MM.1S (cell line): ENCODE measurements around the gene TES.

Experiments
- DNase-seq: peaks from one replicate; pipeline ENCODE4 v3.0.0-alpha.2; 2015
- H2AFZ ChIP-seq: fragments of 300-600 bp; sonication (generic); 2 replicates; pipeline ENCODE4 v1.6.0; 2016; ENCODE audit warnings: antibody characterized with exemption, low read length
- H3F3A ChIP-seq: fragments of 300-600 bp; sonication (generic); 2 replicates; pipeline ENCODE4 v1.6.1; 2016; ENCODE audit warnings: mild to moderate bottlenecking, antibody characterized with exemption, low read length, moderate library complexity, mixed read lengths; ENCODE audit not compliant: insufficient read depth
- H3K27ac ChIP-seq: fragments of 300-600 bp; sonication (generic); 2 replicates; pipeline ENCODE4 v1.5.1; 2016; ENCODE audit warnings: mild to moderate bottlenecking, low read length
- H3K27me3 ChIP-seq: fragments of 300-600 bp; sonication (generic); replicated peaks from 2 replicates; pipeline ENCODE4 v1.6.0; 2016; ENCODE audit warnings: low read length; ENCODE audit not compliant: insufficient read depth
- H3K36me3 ChIP-seq: fragments of 300-600 bp; sonication (generic); replicated peaks from 2 replicates; pipeline ENCODE4 v1.6.1; 2016; ENCODE audit warnings: mild to moderate bottlenecking, low read length, mixed read lengths; ENCODE audit not compliant: insufficient read depth
- H3K4me1 ChIP-seq: fragments of 300-600 bp; sonication (generic); 2 replicates; pipeline ENCODE4 v1.6.1; 2016; ENCODE audit warnings: low read length, mixed read lengths
- H3K4me2 ChIP-seq: fragments of 300-600 bp; sonication (generic); 2 replicates; pipeline ENCODE4 v1.6.0; 2016; ENCODE audit warnings: low read depth, low read length
- H3K4me3 ChIP-seq: fragments of 300-600 bp; sonication (generic); 2 replicates; pipeline ENCODE4 v1.5.1; 2016; ENCODE audit warnings: low read length, mixed read lengths
- H3K79me2 ChIP-seq: fragments of 300-600 bp; sonication (generic); 2 replicates; pipeline ENCODE4 v1.6.1; 2016; ENCODE audit warnings: mixed run types, low read length, mixed read lengths
- H3K9ac ChIP-seq: fragments of 300-600 bp; sonication (generic); 2 replicates; pipeline ENCODE4 v1.6.1; 2016; ENCODE audit warnings: low read length, mixed read lengths
- H3K9me2 ChIP-seq: fragments of 300-600 bp; sonication (generic); replicated peaks from 2 replicates; pipeline ENCODE4 v1.6.1; 2016; ENCODE audit warnings: mild to moderate bottlenecking, low read length, mixed read lengths; ENCODE audit not compliant: insufficient read depth
- H3K9me3 ChIP-seq: fragments of 300-600 bp; sonication (generic); replicated peaks from 2 replicates; pipeline ENCODE4 v1.6.1; 2016; ENCODE audit warnings: mild to moderate bottlenecking, low read length, mixed read lengths; ENCODE audit not compliant: insufficient read depth
- H4K20me1 ChIP-seq: fragments of 300-600 bp; sonication (generic); 2 replicates; pipeline ENCODE4 v1.6.1; 2016; ENCODE audit warnings: mild to moderate bottlenecking, low read length, moderate library complexity, mixed read lengths; ENCODE audit not compliant: insufficient read depth
- CTCF ChIP-seq: fragments of 300-600 bp; sonication (generic); IDR thresholded peaks from 2 replicates; pipeline ENCODE4 v1.5.1; 2016; ENCODE audit warnings: antibody characterized with exemption, low read length, mixed read lengths
- EZH2 ChIP-seq: fragments of 300-600 bp; sonication (generic); optimal IDR thresholded peaks from 2 replicates; pipeline ENCODE3; 2017; ENCODE audit warnings: low read depth, mild to moderate bottlenecking, antibody characterized with exemption, low read length, mixed read lengths
- EZH2phosphoT487 ChIP-seq: fragments of 300-600 bp; sonication (generic); IDR thresholded peaks from 2 replicates; pipeline ENCODE4 v1.6.1; 2018; ENCODE audit warnings: antibody characterized with exemption, low read length

TES gene

DNA sequence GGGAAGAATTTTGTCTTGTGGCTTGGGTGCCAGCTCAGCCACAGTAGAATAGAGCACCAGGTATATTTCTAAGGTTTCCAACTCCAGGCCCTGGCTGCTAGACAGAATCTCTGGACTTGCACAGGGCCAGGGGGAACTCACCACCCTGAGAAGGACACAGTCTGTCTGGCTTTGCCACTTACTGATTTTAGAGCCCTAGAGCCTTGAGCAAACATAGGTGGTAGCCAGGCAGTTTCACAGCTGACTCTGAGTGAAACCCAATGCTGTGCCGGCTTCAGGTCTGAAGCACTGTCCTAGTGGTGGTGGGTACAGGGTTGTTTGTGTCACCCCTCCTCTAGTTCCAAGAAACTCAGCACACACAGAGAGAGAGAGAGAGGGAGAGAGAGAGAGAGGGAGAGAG lies 81.6 kb downstream of the TES start:
- no peak for DNase-seq
- Histone ChIP-seq H3K9me3 (no peaks in the 10 kb centered on the region), H3K4me1 (no peaks in the 10 kb centered on the region), H3K27me3 (no peaks in the 10 kb centered on the region), H2AFZ (no peak overlapping the region), H3K79me2 (no peaks in the 10 kb centered on the region), H3K27ac (no peak overlapping the region), H3F3A (no peaks in the 10 kb centered on the region), H3K9me2 (no peaks in the 10 kb centered on the region), H3K36me3 (no peaks in the 10 kb centered on the region), H3K9ac (no peak overlapping the region), H3K4me3 (no peak overlapping the region), H3K4me2 (no peak overlapping the region), H4K20me1 (no peaks in the 10 kb centered on the region)
- no peak for TF ChIP-seq EZH2
- no peak for TF ChIP-seq EZH2phosphoT487
- no peak for TF ChIP-seq CTCF

- Histone ChIP-seq H3F3A (no peaks in the 10 kb centered on the region), H3K4me1 (no peaks in the 10 kb centered on the region), H3K36me3 (no peaks in the 10 kb centered on the region), H3K9me2 (no peaks in the 10 kb centered on the region), H3K9me3 (no peaks in the 10 kb centered on the region), H3K27ac (no peak overlapping the region), H2AFZ (no peak overlapping the region), H3K4me3 (no peak overlapping the region), H4K20me1 (no peaks in the 10 kb centered on the region), H3K79me2 (no peaks in the 10 kb centered on the region), H3K27me3 (no peaks in the 10 kb centered on the region), H3K4me2 (no peak overlapping the region), H3K9ac (no peak overlapping the region)
- TF ChIP-seq EZH2 (no peak), EZH2phosphoT487 (no peak), CTCF (no peak)
- no peak for DNase-seq
Observed at GRCh38 chr7:116292381-116292780, 82.0 kb downstream of the TES start.

DNA sequence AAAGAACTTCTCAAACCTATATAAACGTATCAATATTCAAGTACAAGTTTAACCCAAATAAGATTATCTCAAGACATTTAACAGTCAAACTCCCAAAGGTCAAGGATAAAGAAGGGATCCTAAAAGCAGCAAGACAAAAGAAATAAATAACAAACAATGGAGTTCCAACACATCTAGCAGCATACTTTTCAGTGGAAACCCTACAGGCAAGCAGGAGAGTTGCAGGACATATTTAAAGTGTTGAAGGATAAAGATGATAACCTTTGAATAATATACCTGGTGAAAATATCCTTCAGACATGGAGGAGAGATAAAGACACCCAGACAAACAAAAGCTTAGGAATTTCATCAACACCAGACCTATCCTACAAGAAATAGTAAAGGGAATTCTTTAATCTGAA lies 82.8 kb downstream of the TES start:
- no peak overlapping the region for H3K4me2 ChIP-seq
- H3K9me2 ChIP-seq = no peaks in the 10 kb centered on the region
- no peaks in the 10 kb centered on the region for H3K9me3 ChIP-seq
- no peak overlapping the region for H3K27ac ChIP-seq
- H3K4me3 ChIP-seq = no peak overlapping the region
- no peaks in the 10 kb centered on the region for H4K20me1 ChIP-seq
- H3K4me1 ChIP-seq = no peaks in the 10 kb centered on the region
- TF ChIP-seq CTCF (peak; percentile 32), EZH2phosphoT487 (no peak), EZH2 (no peak)
- no peaks in the 10 kb centered on the region for H3F3A ChIP-seq
- H3K79me2 ChIP-seq = no peaks in the 10 kb centered on the region
- H2AFZ ChIP-seq = no peak overlapping the region
- H3K9ac ChIP-seq = no peak overlapping the region
- no peak for DNase-seq
- no peaks in the 10 kb centered on the region for H3K27me3 ChIP-seq
- H3K36me3 ChIP-seq = no peaks in the 10 kb centered on the region
